Measurements from ENCODE around the gene FOXO3. TPM values are rescaled to one million over a fixed set of nuclear protein-coding genes. Genes with fewer than 3 reads are reported as not detected.

The FOXO3 gene
- total RNA-seq, 2 donors from 2014 or later = 39.9 to 70.0 TPM

- DNase-seq (no peak), ATAC-seq (no peak)
- intact Hi-C loops (cut with DNase I, micrococcal nuclease) = no loop called here
Observed at GRCh38 chr6:108710551-108710950, 149.8 kb downstream of the FOXO3 start.

DNA sequence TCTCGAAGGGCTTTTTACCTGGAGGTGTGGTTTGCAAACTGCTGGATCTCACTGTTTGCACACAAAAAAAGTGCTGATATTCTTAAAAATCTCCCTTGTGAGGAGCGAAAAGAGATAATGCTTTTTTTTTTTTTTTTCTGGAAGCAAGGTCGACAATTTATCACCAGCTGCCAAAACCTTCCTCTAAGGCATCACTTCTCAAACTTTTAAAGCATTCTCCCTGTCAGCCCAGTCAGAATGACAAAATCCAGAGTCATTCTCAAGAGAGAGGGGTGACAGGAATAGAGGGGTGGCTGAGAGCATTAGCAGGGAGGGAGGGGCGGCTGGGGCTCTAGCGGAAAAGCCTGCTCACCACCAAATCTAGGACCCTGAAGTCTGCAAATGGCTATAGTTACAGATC is 150.4 kb downstream of the FOXO3 start:
- DNase-seq (no peak), ATAC-seq (no peak)
- intact Hi-C loops (cut with DNase I, micrococcal nuclease) = no loop called here

DNA sequence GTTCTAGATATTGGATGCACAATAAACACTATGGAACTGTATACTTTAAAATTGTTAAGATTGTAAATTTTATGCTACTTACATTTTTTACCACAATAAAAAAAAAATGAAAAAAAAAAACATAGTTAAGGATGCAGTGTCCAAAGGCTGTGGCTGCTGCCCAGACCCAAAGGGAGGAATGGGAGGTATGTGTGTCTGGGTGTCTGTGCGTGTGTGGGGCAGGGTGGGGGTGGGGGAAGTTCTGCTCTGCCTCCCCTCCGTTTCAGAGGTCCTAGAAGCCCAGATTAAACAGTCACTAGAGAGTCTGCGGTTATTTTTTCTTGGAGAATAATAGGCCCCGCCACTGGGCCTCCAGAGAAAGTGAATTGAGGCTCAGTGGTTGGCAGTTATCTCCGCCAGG is 151.1 kb downstream of the FOXO3 start:
- intact Hi-C loops (cut with DNase I, micrococcal nuclease) = no loop called here
- DNase-seq = no peak
- ATAC-seq = no peak

DNA sequence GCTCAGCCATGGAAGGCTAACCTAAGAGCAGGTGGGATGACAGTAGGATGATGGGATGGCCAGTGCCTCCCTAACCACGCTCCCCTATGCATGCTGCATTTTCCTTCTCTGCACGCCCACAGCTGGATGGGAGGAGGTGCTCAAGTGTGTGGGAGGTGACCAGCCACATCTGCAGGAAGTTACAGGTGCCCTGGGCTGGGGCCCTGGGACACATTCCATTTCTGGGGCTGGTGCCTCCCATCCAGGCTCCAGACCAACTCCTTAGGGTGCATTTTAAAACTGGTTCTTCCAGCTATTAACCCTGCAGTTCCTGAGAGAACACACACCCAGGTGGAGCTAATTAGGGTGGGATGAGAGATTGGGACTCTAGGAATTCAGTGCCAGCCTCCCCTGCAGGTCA is 152.2 kb downstream of the FOXO3 start:
- peak; percentile 90 for ATAC-seq
- DNase-seq = no peak
- intact Hi-C loops (cut with DNase I, micrococcal nuclease) = no loop called here

- DNase-seq = no peak
- ATAC-seq = no peak
- intact Hi-C loops (cut with DNase I, micrococcal nuclease) = no loop called here
Observed at GRCh38 chr6:108714101-108714765, 153.5 kb downstream of the FOXO3 start.

GRCh38 chr6:108714766-108715414 is 154.2 kb downstream of the FOXO3 start:
- no peak for DNase-seq
- no peak for ATAC-seq
- intact Hi-C loops (cut with DNase I, micrococcal nuclease) = no loop called here

DNA sequence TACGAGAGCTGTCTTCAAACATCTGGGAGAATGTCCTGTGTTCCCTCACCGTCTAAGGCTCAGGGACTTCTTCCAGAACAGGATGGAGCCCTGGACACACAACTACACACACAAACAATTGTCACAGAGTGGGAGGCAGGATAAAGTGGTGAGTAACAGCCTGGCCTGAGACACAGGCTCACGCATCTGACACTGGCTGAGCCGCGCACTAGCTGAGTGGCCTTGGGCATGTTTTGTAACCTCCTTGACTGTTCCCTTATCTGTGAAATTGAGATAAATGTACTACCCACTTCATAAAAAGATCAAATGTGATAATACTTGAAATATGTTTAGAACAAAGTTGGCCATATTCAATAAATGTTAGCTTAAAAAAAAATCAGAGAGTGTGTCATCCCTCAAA is 155.1 kb downstream of the FOXO3 start:
- ATAC-seq (no peak), DNase-seq (no peak)
- intact Hi-C loops (cut with DNase I, micrococcal nuclease) = no loop called here

GRCh38 chr6:108716801-108717791 is 156.4 kb downstream of the FOXO3 start:
- intact Hi-C loops (cut with DNase I, micrococcal nuclease) = no loop called here
- DNase-seq (no peak), ATAC-seq (no peak)

DNA sequence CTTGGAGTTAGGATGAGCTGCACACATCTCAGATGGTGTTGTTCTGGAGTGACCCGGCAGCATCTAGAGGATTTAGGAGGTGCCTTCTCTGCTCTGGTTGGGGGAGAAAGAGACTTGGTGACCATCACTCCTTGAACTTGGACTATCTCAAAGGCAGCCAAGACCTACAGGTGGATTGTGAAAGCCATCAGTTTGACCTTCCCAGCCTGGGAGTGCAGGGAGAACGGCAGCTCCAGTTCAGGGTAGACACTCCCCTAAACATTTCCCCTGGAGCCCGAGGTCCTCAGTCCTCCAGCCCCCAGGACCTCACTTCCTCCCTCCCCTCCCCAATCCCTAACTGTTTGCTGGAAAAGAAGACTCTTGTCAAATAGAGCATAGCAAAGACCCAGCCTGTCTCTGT is 158.8 kb downstream of the FOXO3 start:
- ATAC-seq = no peak
- no peak for DNase-seq
- intact Hi-C loops (cut with DNase I, micrococcal nuclease) = no loop called here

DNA sequence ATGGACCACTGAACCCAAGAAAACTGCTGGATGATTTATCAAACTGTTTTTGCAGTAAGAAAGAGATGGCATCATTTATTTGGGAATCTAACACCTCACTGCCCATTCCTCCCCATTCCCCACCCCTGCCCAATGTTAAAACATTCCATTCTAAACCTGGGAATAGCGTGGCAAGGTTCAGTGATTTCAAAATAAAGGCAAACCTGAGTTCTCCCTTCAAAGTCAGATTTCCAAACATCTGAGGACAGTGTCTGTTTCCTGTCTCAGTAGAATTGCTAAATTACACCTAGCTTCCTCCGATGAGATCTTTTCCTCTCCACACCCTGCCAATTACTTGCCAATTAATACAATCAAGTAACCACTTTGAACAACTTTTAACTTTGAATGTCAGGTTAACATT is 160.1 kb downstream of the FOXO3 start:
- intact Hi-C loops (cut with DNase I, micrococcal nuclease) = no loop called here
- ATAC-seq (no peak), DNase-seq (no peak)

- no peak for ATAC-seq
- no peak for DNase-seq
- intact Hi-C loops (cut with DNase I, micrococcal nuclease) = no loop called here
Observed at GRCh38 chr6:108721286-108721685, 160.6 kb downstream of the FOXO3 start.

DNA sequence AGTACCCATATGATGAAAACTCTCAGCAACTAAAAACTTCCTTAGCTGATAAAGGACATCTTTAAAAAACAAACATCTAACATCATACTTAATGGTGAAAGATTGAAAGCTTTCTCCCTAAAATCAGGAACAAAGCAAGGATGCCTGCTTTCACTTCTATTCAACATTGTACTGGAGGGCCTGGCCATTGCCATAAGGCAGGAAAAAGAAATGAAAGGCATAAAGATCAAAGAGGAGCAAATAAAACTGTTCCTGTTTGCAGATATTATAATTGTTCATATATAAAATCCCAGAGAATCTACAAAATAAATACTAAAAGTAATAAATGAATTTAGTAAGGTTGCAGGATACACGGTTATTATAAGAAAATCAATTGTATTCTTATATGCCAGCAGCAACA is 162.9 kb downstream of the FOXO3 start:
- DNase-seq (no peak), ATAC-seq (no peak)
- intact Hi-C loops (cut with DNase I, micrococcal nuclease) = no loop called here

DNA sequence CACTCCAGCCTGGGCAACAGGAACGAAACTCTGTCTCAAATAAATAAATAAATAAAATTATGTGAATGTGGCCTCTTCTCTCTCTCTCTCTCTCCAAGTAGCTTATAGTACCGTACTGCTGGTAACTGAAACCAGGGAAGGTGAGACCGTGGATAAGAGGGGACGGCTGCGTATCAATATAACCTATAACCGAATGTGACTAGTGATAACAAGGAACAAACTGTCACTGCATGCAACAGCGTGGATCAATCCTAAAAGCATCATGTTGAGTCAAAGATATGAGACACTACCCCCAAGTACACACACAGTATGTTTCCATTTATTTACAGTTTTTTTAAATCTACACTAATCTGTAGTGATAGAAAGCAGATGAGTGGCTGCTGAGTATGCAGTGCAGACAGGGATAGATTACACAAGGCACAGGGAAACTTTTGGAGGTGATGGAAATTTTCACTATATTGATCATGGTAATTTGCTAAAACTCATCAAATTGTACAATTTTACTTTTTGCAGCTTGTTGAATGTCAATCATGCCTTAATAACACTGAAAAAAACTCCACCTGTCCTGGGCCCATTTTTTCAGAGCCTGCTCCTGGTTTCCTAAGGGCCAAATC is 166.1 kb downstream of the FOXO3 start:
- DNase-seq (no peak), ATAC-seq (no peak)
- intact Hi-C loops (cut with DNase I, micrococcal nuclease) = no loop called here

- intact Hi-C loops (cut with DNase I, micrococcal nuclease) = no loop called here
- no peak for DNase-seq
- ATAC-seq = no peak
Observed at GRCh38 chr6:108727966-108728730, 167.4 kb downstream of the FOXO3 start.

GRCh38 chr6:108728826-108729225 is 168.1 kb downstream of the FOXO3 start:
- no peak for DNase-seq
- intact Hi-C loops (cut with DNase I, micrococcal nuclease) = no loop called here
- no peak for ATAC-seq

GRCh38 chr6:108730635-108731515 is 170.2 kb downstream of the FOXO3 start:
- no peak for ATAC-seq

GRCh38 chr6:108732091-108732870 is 171.6 kb downstream of the FOXO3 start:
- ATAC-seq (peak; percentile 83), DNase-seq (peak; percentile 48 to 55)
- intact Hi-C loops (cut with DNase I, micrococcal nuclease) = no loop called here

More at GRCh38 chr6:108730635-108731515, 170.2 kb downstream of the FOXO3 start:
- intact Hi-C loops (cut with DNase I, micrococcal nuclease) = no loop called here
- no peak for DNase-seq
